H1 (cell line): ENCODE results near the gene CCL26. TPM values are rescaled to one million over a fixed set of nuclear protein-coding genes. Genes with fewer than 3 reads are reported as not detected.

Experiments
- CEBPB ChIP-seq: IDR thresholded peaks from 2 replicates; pipeline ENCODE4 v1.6.1; 2012; ENCODE audit warnings: low read depth, low read length
- TAF1 ChIP-seq: IDR thresholded peaks from 2 replicates; pipeline ENCODE4 v1.6.1; 2011; ENCODE audit warnings: mild to moderate bottlenecking, low read depth, low read length
- polyA plus RNA-seq, 7 experiments: library from polyadenylated mRNA; depleted of rRNA in 3 of 7; stranded (reverse) in 5 of 7; unstranded in 2 of 7; fragments of >200 nt in 5 of 7; fragments of 200-250 nt in 2 of 7; gene quantifications; 1 replicate in 5 of 7; 2 replicates in 1 of 7; 4 replicates in 1 of 7; pipeline versions ENCODE4 v1.2.1 to v1.2.3, GENCODE V29; 2011 to 2013; ENCODE audit warnings: missing spikeins in 2 of 7, mixed read lengths in 2 of 7
- total RNA-seq: library from RNA; stranded (reverse); fragmentation: NEBNext Ultra II Directional; extraction: Animal tissue kit (Norgen Biotek cat#: 25700); gene quantifications from 2 replicates; pipeline ENCODE4 v1.2.1, GENCODE V29; 2021

The CCL26 gene
- total and polyA plus RNA-seq, 2 of the 8 experiments (the other 6 are each of a cell fraction or from before 2014, with no cell fraction given) = 8.7 to 14.9 TPM

DNA sequence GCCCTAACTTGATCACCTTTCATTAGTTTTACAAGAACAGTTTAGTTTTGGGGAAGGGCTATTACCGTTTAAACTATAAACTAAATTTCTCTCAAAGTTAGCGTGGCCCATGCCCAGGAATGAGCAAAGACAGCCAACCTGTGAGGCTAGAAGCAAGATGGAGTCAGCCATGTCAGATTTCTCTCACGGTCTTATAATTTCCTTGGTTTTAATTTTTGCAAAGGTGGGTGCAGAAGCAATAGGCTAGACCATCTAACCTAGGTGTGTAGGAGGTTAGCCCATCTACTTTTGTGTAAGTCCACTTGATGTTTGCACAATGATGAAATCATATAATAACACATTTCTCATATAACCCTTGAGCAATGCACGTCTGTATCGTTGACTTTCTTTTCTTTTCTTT, 32.7 kb upstream of the CCL26 start (continued):
- TF ChIP-seq TAF1 (no peak), CEBPB (no peak)
